ENCODE results near the gene INTS13.

DNA sequence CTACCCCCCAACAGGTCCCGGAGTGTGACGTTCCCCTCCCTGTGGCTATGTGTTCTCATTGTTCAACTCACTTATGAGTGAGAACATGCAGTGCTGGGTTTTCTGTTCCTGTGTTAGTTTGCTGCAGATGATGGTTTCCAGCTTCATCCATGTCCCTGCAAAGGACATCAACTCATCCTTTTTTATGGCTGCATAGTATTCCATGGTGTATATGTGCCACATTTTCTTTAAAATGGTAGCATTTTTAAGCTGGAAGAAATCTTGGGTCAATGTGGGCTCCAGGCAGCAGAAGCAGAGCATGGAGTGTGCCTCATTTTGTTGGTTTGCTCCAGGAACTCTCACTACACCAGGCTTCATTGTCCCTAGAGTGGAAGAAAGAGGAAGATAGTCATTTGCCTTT lies 57.2 kb downstream of the INTS13 start:
- TF ChIP-seq, protein P1, sequence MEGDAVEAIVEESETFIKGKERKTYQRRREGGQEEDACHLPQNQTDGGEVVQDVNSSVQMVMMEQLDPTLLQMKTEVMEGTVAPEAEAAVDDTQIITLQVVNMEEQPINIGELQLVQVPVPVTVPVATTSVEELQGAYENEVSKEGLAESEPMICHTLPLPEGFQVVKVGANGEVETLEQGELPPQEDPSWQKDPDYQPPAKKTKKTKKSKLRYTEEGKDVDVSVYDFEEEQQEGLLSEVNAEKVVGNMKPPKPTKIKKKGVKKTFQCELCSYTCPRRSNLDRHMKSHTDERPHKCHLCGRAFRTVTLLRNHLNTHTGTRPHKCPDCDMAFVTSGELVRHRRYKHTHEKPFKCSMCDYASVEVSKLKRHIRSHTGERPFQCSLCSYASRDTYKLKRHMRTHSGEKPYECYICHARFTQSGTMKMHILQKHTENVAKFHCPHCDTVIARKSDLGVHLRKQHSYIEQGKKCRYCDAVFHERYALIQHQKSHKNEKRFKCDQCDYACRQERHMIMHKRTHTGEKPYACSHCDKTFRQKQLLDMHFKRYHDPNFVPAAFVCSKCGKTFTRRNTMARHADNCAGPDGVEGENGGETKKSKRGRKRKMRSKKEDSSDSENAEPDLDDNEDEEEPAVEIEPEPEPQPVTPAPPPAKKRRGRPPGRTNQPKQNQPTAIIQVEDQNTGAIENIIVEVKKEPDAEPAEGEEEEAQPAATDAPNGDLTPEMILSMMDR (IDR thresholded peaks at IDR 0.05) = no peak
- TF ChIP-seq EZH2 (IDR thresholded peaks at IDR 0.05; ENCODE audit: borderline replicate concordance, insufficient read depth, low read depth, low read length, poor library complexity, severe bottlenecking) = no peak

Measured in B cell (primary cell).